Measurements from ENCODE around the gene CERK.

DNA sequence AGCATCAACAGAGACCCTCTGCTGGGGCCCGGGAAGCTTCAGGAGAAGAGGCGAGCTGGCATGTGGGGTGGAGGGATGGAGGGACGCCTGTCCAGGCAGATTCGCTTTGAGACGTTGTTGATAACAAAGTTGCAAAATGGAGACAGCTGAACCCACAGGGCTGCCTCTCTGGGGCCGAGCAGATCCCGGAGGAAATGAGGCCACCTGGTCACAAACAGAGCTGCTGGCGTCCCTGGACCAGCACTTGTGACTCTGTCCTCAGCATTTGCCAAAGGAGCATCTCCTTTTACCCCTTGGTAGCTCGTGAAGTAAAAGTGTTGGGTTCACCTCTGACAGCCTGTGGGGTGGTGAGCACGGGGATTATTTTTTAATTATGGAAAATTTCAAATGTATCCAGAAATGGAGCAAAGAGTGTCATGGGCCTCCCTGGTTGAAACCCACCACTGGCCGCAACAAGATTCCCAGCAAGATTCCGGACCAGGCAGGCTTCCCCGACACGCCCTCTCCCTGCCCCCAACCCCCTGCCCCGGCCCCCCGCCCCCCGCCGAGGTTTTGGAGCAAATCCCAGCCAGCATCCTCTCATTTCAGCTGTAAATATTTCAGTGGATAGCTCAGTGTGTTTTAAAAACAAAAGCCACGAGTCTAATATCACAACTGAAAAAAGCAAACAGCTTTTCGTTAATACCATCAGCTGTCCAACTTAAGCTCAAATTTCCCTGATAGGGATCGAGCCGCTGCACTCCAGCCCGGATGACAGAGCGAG, 97.6 kb downstream of the CERK start:
- TF ChIP-seq, protein P1, sequence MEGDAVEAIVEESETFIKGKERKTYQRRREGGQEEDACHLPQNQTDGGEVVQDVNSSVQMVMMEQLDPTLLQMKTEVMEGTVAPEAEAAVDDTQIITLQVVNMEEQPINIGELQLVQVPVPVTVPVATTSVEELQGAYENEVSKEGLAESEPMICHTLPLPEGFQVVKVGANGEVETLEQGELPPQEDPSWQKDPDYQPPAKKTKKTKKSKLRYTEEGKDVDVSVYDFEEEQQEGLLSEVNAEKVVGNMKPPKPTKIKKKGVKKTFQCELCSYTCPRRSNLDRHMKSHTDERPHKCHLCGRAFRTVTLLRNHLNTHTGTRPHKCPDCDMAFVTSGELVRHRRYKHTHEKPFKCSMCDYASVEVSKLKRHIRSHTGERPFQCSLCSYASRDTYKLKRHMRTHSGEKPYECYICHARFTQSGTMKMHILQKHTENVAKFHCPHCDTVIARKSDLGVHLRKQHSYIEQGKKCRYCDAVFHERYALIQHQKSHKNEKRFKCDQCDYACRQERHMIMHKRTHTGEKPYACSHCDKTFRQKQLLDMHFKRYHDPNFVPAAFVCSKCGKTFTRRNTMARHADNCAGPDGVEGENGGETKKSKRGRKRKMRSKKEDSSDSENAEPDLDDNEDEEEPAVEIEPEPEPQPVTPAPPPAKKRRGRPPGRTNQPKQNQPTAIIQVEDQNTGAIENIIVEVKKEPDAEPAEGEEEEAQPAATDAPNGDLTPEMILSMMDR (IDR thresholded peaks at IDR 0.05), result no peak
- no peak for TF ChIP-seq POLR2A (IDR thresholded peaks at IDR 0.05)
- TF ChIP-seq POLR2AphosphoS5 (IDR thresholded peaks at IDR 0.05), result no peak
- TF ChIP-seq EP300 (IDR thresholded peaks at IDR 0.05), result no peak

Data from suprapubic skin (tissue), 4 donors.